CD14-positive monocyte (primary cell): ENCODE measurements around the gene CHTOP. TPM values are rescaled to one million over a fixed set of nuclear protein-coding genes. Genes with fewer than 3 reads are reported as not detected.

Experiments
- DNase-seq, 3 donors: peaks; one replicate each; pipeline ENCODE4 v3.0.0-alpha.2; 2011 to 2022
- H2AFZ ChIP-seq: 2 replicates; pipeline ENCODE4 v1.6.0; 2012; ENCODE audit warnings: mild to moderate bottlenecking, low read depth, low read length, inconsistent platforms; ENCODE audit not compliant: insufficient read depth, poor library complexity, severe bottlenecking
- H3K27ac ChIP-seq, 2 donors: 1 replicate in 1 of 2; 2 replicates in 1 of 2; pipeline ENCODE4 v1.5.1; 2012 to 2013; ENCODE audit warnings: low read length in 2 of 2, control low read depth in 1 of 2, inconsistent platforms in 1 of 2, low read depth in 1 of 2, mild to moderate bottlenecking in 1 of 2
- H3K27me3 ChIP-seq, 2 donors: one replicate each; pipeline versions ENCODE4 v1.6.0 to v1.6.1; 2011 to 2013; ENCODE audit warnings: low read length in 2 of 2; ENCODE audit not compliant: control insufficient read depth in 2 of 2, insufficient read depth in 2 of 2
- H3K36me3 ChIP-seq, 2 donors: replicated peaks in 1 of 2; 1 replicate in 1 of 2; 2 replicates in 1 of 2; pipeline versions ENCODE4 v1.5.1 to v1.6.1; 2012 to 2013; ENCODE audit warnings: low read length in 2 of 2, control low read depth in 1 of 2, inconsistent platforms in 1 of 2, mild to moderate bottlenecking in 1 of 2; ENCODE audit not compliant: insufficient read depth in 2 of 2, control insufficient read depth in 1 of 2
- H3K4me1 ChIP-seq, 2 donors: 1 replicate in 1 of 2; 2 replicates in 1 of 2; pipeline versions ENCODE4 v1.5.1 to v1.6.1; 2012 to 2013; ENCODE audit warnings: low read length in 2 of 2, control low read depth in 1 of 2, inconsistent platforms in 1 of 2, mild to moderate bottlenecking in 1 of 2, moderate library complexity in 1 of 2; ENCODE audit not compliant: insufficient read depth in 2 of 2, control insufficient read depth in 1 of 2
- H3K4me2 ChIP-seq: replicated peaks from 2 replicates; pipeline ENCODE3; 2012; ENCODE audit warnings: low read length, moderate library complexity, mild to moderate bottlenecking; ENCODE audit not compliant: poor library complexity, severe bottlenecking; ENCODE audit errors: extremely low read depth
- H3K4me3 ChIP-seq, 3 experiments: fragments of 200-600 bp in 1 of 3; sonication (generic) in 1 of 3; replicated peaks in 1 of 3; 1 replicate in 2 of 3; 2 replicates in 1 of 3; pipeline ENCODE4 v1.5.1; 2011 to 2013; ENCODE audit warnings: low read length in 3 of 3, mild to moderate bottlenecking in 3 of 3, control low read depth in 2 of 3, low read depth in 2 of 3, inconsistent platforms in 1 of 3, moderate library complexity in 1 of 3
- H3K79me2 ChIP-seq: 2 replicates; pipeline ENCODE4 v1.6.0; 2012; ENCODE audit warnings: mild to moderate bottlenecking, control low read depth, inconsistent platforms, low read length, moderate library complexity; ENCODE audit not compliant: insufficient read depth
- H3K9ac ChIP-seq: 2 replicates; pipeline ENCODE4 v1.6.0; 2017; ENCODE audit warnings: low read length, mild to moderate bottlenecking; ENCODE audit not compliant: insufficient read depth, poor library complexity, severe bottlenecking
- H3K9me3 ChIP-seq, 2 donors: replicated peaks in 1 of 2; 1 replicate in 1 of 2; 2 replicates in 1 of 2; pipeline versions ENCODE4 v1.5.1 to v1.6.1; 2012 to 2013; ENCODE audit warnings: low read length in 2 of 2, control low read depth in 1 of 2; ENCODE audit not compliant: control insufficient read depth in 1 of 2, insufficient read depth in 1 of 2
- H4K20me1 ChIP-seq: 2 replicates; pipeline ENCODE4 v1.6.0; 2012; ENCODE audit warnings: mild to moderate bottlenecking, low read length, control low read depth, moderate library complexity; ENCODE audit not compliant: insufficient read depth
- H3K27ac Mint-ChIP-seq, 7 donors: one replicate each; pipeline ENCODE4 v1.8.0; 2020; ENCODE audit warnings: mild to moderate bottlenecking in 7 of 7, mixed read lengths in 7 of 7, moderate library complexity in 6 of 7, inconsistent platforms in 2 of 7
- H3K27me3 Mint-ChIP-seq, 3 donors: one replicate each; pipeline ENCODE4 v1.8.0; 2021 to 2022; ENCODE audit warnings: low read depth in 3 of 3, mild to moderate bottlenecking in 3 of 3, mixed read lengths in 3 of 3, moderate library complexity in 3 of 3, inconsistent platforms in 1 of 3
- H3K36me3 Mint-ChIP-seq, 2 donors: one replicate each; pipeline ENCODE4 v1.8.0; 2020; ENCODE audit warnings: mixed read lengths in 2 of 2, inconsistent platforms in 1 of 2, mild to moderate bottlenecking in 1 of 2
- H3K4me1 Mint-ChIP-seq: one replicate; pipeline ENCODE4 v1.8.0; 2020; ENCODE audit warnings: mild to moderate bottlenecking, mixed read lengths
- H3K4me3 Mint-ChIP-seq, 2 donors: one replicate each; pipeline ENCODE4 v1.8.0; 2020; ENCODE audit warnings: mild to moderate bottlenecking in 2 of 2, mixed read lengths in 2 of 2, moderate library complexity in 1 of 2
- H3K9me3 Mint-ChIP-seq, 7 donors: one replicate each; pipeline ENCODE4 v1.8.0; 2020 to 2022; ENCODE audit warnings: mixed read lengths in 7 of 7, mild to moderate bottlenecking in 6 of 7, moderate library complexity in 6 of 7, inconsistent platforms in 2 of 7
- WGBS: methylation state at CpG from one replicate; pipeline ENCODE4 v1.1.5; 2013; ENCODE audit warnings: missing lambda C conversion rate; ENCODE audit not compliant: insufficient coverage; 5-methylcytosine and 5-hydroxymethylcytosine counted together
- intact Hi-C, 2 donors: fragments of 100-400 bp; cut with micrococcal nuclease; formaldehyde crosslinking; loops; one replicate each; pipeline versions ENCODE4 v1.15.0 to v1.15.1; 2023
- polyA plus RNA-seq, 3 donors: library from polyadenylated mRNA; depleted of rRNA in 1 of 3; unstranded in 2 of 3; stranded (reverse) in 1 of 3; fragments of 300-500 nt in 2 of 3; fragments of >200 nt in 1 of 3; fragmentation: Illumina TruSeq in 2 of 3; gene quantifications; 1 replicate in 2 of 3; 2 replicates in 1 of 3; pipeline ENCODE4 v1.2.3, GENCODE V29; 2012 to 2021
- TF ChIP-seq, protein P1 (sequence below): fragments of 200-600 bp; IDR thresholded peaks from one replicate; pipeline ENCODE4 v1.8.0; 2022; ENCODE audit warnings: antibody characterized with exemption, mild to moderate bottlenecking

Gene CHTOP
- polyA plus RNA-seq, 3 donors = 28.1 to 56.2 (median 38.2) TPM

DNA sequence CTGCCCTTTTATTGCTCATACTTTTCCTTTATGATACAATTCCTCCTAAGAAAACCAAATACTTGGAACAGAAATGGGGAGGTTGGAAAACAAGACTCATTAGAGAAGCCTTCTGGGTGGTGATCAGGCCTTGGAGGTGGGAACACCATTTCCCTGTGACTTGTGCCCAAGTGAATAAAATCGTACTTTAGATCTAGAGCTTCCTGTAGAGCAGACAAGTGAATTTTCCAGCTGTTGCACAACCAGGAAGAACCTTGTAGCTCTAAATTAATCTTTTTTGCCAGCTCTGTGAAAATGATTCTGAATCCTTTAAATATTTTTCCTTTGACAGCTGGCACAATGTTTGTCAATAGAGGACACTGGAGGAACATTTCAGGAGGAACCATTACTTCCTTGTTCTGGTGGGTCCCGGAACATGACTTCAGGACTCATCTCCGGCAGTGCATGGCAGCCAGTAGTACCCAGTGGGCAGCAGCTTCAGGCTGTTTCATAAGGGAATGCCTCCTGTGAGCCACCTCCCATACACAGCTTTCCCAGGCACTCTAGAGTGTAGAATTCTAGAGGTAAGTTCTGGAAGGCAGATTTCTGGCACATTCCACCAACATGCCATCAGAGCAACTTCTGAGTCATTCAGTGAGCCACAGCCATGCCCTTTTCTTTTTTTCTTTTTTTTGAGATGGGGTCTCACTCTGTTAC is 19.1 kb downstream of the CHTOP start:
- peaks cover 14 to 17% of the 10 kb centered on the region in 2 donors for H3K4me1 ChIP-seq
- peak overlapping the region; percentile 78 for H2AFZ ChIP-seq
- H3K27ac ChIP-seq = peak overlapping the region; percentile 41 to 66
- no peaks in the 10 kb centered on the region for H3K36me3 ChIP-seq
- H3K4me1 Mint-ChIP-seq = peaks cover 17% of the 10 kb centered on the region
- intact Hi-C loops = no loop called here
- no peaks in the 10 kb centered on the region for H3K9me3 Mint-ChIP-seq
- peak overlapping the region; percentile 47 for H3K4me2 ChIP-seq
- peak in 2 of 3 donors; percentile 60 to 63 for DNase-seq
- TF ChIP-seq, protein P1, sequence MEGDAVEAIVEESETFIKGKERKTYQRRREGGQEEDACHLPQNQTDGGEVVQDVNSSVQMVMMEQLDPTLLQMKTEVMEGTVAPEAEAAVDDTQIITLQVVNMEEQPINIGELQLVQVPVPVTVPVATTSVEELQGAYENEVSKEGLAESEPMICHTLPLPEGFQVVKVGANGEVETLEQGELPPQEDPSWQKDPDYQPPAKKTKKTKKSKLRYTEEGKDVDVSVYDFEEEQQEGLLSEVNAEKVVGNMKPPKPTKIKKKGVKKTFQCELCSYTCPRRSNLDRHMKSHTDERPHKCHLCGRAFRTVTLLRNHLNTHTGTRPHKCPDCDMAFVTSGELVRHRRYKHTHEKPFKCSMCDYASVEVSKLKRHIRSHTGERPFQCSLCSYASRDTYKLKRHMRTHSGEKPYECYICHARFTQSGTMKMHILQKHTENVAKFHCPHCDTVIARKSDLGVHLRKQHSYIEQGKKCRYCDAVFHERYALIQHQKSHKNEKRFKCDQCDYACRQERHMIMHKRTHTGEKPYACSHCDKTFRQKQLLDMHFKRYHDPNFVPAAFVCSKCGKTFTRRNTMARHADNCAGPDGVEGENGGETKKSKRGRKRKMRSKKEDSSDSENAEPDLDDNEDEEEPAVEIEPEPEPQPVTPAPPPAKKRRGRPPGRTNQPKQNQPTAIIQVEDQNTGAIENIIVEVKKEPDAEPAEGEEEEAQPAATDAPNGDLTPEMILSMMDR = no peak
- H4K20me1 ChIP-seq = no peaks in the 10 kb centered on the region
- peaks cover 0 to 1% of the 10 kb centered on the region in 2 donors for H3K36me3 Mint-ChIP-seq
- no peak overlapping the region for H3K9ac ChIP-seq
- peak overlapping the region; percentile 24 to 85 (median 82) for H3K27ac Mint-ChIP-seq
- H3K4me3 ChIP-seq = peak overlapping the region in 1 of 3 experiments; percentile 34
- H3K27me3 ChIP-seq = no peaks in the 10 kb centered on the region
- H3K9me3 ChIP-seq = no peaks in the 10 kb centered on the region
- peaks cover 0 to 2% (median 2%) of the 10 kb centered on the region in 3 donors for H3K27me3 Mint-ChIP-seq
- no peaks in the 10 kb centered on the region for H3K79me2 ChIP-seq
- 0% methylated on average over 2 of the region's 3 CpGs for WGBS
- H3K4me3 Mint-ChIP-seq = peak overlapping the region in 1 of 2 donors; percentile 59

DNA sequence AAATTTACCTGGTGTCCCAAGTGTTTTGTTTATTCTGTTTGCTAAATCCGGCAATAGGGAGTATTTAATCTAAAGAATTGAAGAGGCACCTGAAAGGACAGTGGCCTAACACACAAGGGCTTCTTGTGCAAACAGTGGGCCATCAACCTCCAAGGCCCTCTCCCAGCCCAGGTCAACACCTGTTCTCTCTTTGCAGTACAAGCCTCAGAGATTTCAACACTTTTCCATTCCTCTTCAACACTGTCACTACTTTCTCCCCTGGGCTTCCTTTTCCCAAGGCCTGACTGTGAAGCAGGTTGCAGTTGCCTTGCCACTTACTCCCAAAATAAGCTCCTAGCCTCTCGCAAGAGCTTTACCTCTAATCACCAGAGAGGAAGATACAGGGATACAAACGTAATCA is 21.5 kb downstream of the CHTOP start:
- H3K27ac Mint-ChIP-seq = no peak overlapping the region
- WGBS = no CpG with 5 or more reads among the region's 3 CpGs
- peaks cover 24 to 30% of the 10 kb centered on the region in 2 donors for H3K4me1 ChIP-seq

More for the DNA sequence above, 21.5 kb downstream of the CHTOP start:
- Histone ChIP-seq H3K9ac (no peak overlapping the region), H3K4me2 (no peak overlapping the region), H3K9me3 (no peaks in the 10 kb centered on the region), H3K27me3 (no peaks in the 10 kb centered on the region), H4K20me1 (peaks cover 11% of the 10 kb centered on the region), H3K79me2 (peaks cover 17% of the 10 kb centered on the region), H2AFZ (no peak overlapping the region), H3K4me3 (no peak overlapping the region), H3K27ac (no peak overlapping the region), H3K36me3 (peaks cover 3 to 7% of the 10 kb centered on the region in 2 donors)
- DNase-seq = no peak
- H3K4me1 Mint-ChIP-seq = peaks cover 23% of the 10 kb centered on the region
- no peak overlapping the region for H3K4me3 Mint-ChIP-seq
- H3K27me3 Mint-ChIP-seq = peaks cover 0 to 2% (median 0%) of the 10 kb centered on the region in 3 donors
- H3K9me3 Mint-ChIP-seq = no peaks in the 10 kb centered on the region
- intact Hi-C loops = no loop called here
- peaks cover 1 to 6% of the 10 kb centered on the region in 2 donors for H3K36me3 Mint-ChIP-seq
- TF ChIP-seq, protein P1 = no peak
